Measurements from ENCODE around the gene HEXD.
"Not testable (repeated sequence)": the region's sequence is repeated elsewhere in the genome, so short reads cannot be mapped to it uniquely, and the experiment has no call there.

Gene HEXD

GRCh38 chr17:82439829-82440365 is 21.8 kb downstream of the HEXD start:
- DNase-seq (ENCODE audit: low read depth in 2 of 2, low spot score in 1 of 2), result no peak

- no peak for DNase-seq (ENCODE audit: low read depth in 2 of 2, low spot score in 1 of 2)
These were observed 22.4 kb downstream of the HEXD start for GRCh38 chr17:82440469-82440981.

- no peak for DNase-seq (ENCODE audit: low read depth in 2 of 2, low spot score in 1 of 2)
These were observed 23.0 kb downstream of the HEXD start for GRCh38 chr17:82440991-82441627.

GRCh38 chr17:82441691-82442487 is 23.7 kb downstream of the HEXD start:
- no peak for DNase-seq (ENCODE audit: low read depth in 2 of 2, low spot score in 1 of 2)

GRCh38 chr17:82442643-82443464 is 24.7 kb downstream of the HEXD start:
- no peak for DNase-seq (ENCODE audit: low read depth in 2 of 2, low spot score in 1 of 2)

GRCh38 chr17:82443465-82444283 is 25.5 kb downstream of the HEXD start:
- no peak for DNase-seq (ENCODE audit: low read depth in 2 of 2, low spot score in 1 of 2)

- no peak for DNase-seq (ENCODE audit: low read depth in 2 of 2, low spot score in 1 of 2)
These were observed 26.2 kb downstream of the HEXD start for GRCh38 chr17:82444284-82444893.

GRCh38 chr17:82444941-82445521 is 26.9 kb downstream of the HEXD start:
- no peak for DNase-seq (ENCODE audit: low read depth in 2 of 2, low spot score in 1 of 2)

- DNase-seq (ENCODE audit: low read depth in 2 of 2, low spot score in 1 of 2), result no peak
These were observed 27.4 kb downstream of the HEXD start for GRCh38 chr17:82445542-82445941.

- no peak for DNase-seq (ENCODE audit: low read depth in 2 of 2, low spot score in 1 of 2)
These were observed 28.0 kb downstream of the HEXD start for GRCh38 chr17:82446124-82446523.

- no peak for DNase-seq (ENCODE audit: low read depth in 2 of 2, low spot score in 1 of 2)
These were observed 28.5 kb downstream of the HEXD start for GRCh38 chr17:82446649-82447048.

GRCh38 chr17:82447876-82448275 is 29.7 kb downstream of the HEXD start:
- no peak for DNase-seq (ENCODE audit: low read depth in 2 of 2, low spot score in 1 of 2)

- DNase-seq (ENCODE audit: low read depth in 2 of 2, low spot score in 1 of 2), result peak; percentile 44 to 66
These were observed 31.2 kb downstream of the HEXD start for GRCh38 chr17:82449131-82449882.

GRCh38 chr17:82449883-82450356 is 31.8 kb downstream of the HEXD start:
- peak in 1 of 2 donors; percentile 17 for DNase-seq (ENCODE audit: low read depth in 2 of 2, low spot score in 1 of 2)

- peak; percentile 85 to 87 for DNase-seq (ENCODE audit: low read depth in 2 of 2, low spot score in 1 of 2)
These were observed 32.4 kb downstream of the HEXD start, which contains the start of gene CYBC1 for GRCh38 chr17:82450357-82451106. Gene CYBC1, minus strand, starts transcription at chr17:82450752. Its CDS starts 1,498 bp downstream, at chr17:82449254.

- no peak for DNase-seq (ENCODE audit: low read depth in 2 of 2, low spot score in 1 of 2)
These were observed 34.0 kb downstream of the HEXD start for GRCh38 chr17:82452162-82452561.

GRCh38 chr17:82453151-82453550 is 35.0 kb downstream of the HEXD start:
- not testable (repeated sequence) for DNase-seq (ENCODE audit: low read depth in 2 of 2, low spot score in 1 of 2)

GRCh38 chr17:82453706-82454105 is 35.6 kb downstream of the HEXD start:
- DNase-seq (ENCODE audit: low read depth in 2 of 2, low spot score in 1 of 2), result not testable (repeated sequence)

Measured in stimulated activated CD8-positive, alpha-beta memory T cell treated with anti-CD3 and anti-CD28 coated beads, Interleukin-4, amount 100 ng/mL, for 4 hours (primary cell).